Coronary artery (tissue), 2 donors: ENCODE measurements around the gene ORAI1.

Experiments
- DNase-seq: peaks from one replicate; pipeline ENCODE4 v3.0.0-alpha.2; 2017; ENCODE audit warnings: low spot score
- H3K27ac ChIP-seq, 2 donors: fragments of 200-600 bp; sonication (generic); one replicate each; pipeline ENCODE4 v1.5.1; 2016 to 2019
- H3K4me3 ChIP-seq: fragments of 200-600 bp; sonication (generic); 2 replicates; pipeline ENCODE4 v1.5.1; 2016; ENCODE audit warnings: mild to moderate bottlenecking, moderate library complexity
- TF ChIP-seq, protein P1 (sequence below): fragments of 200-600 bp; sonication (generic); IDR thresholded peaks from one replicate; pipeline ENCODE4 v1.5.1; 2019; ENCODE audit warnings: antibody characterized with exemption

ORAI1 gene

GRCh38 chr12:121688966-121689365 lies 62.6 kb downstream of the ORAI1 start:
- DNase-seq = no peak
- Histone ChIP-seq H3K27ac (no peak overlapping the region), H3K4me3 (no peak overlapping the region)
- TF ChIP-seq, protein P1, sequence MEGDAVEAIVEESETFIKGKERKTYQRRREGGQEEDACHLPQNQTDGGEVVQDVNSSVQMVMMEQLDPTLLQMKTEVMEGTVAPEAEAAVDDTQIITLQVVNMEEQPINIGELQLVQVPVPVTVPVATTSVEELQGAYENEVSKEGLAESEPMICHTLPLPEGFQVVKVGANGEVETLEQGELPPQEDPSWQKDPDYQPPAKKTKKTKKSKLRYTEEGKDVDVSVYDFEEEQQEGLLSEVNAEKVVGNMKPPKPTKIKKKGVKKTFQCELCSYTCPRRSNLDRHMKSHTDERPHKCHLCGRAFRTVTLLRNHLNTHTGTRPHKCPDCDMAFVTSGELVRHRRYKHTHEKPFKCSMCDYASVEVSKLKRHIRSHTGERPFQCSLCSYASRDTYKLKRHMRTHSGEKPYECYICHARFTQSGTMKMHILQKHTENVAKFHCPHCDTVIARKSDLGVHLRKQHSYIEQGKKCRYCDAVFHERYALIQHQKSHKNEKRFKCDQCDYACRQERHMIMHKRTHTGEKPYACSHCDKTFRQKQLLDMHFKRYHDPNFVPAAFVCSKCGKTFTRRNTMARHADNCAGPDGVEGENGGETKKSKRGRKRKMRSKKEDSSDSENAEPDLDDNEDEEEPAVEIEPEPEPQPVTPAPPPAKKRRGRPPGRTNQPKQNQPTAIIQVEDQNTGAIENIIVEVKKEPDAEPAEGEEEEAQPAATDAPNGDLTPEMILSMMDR = no peak

DNA sequence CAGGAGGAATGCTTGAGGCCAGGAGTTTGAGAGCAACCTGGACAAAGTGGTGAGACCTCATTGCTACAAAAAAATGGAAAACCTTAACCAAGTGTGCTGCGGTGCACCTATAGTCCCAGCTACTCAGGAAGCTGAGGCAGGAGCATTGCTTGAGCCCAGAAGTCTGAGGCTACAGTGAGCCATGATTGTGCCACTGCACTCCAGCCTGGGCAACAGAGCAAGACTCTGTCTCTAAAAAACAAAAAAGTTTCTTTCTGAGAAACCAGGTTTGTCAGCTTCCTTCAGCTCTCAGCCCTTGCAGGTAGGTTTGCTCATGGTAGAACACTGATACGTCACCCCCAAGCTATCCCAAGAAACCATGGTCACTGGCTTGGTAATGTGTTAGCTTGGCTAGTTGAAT lies 63.1 kb downstream of the ORAI1 start:
- no peak overlapping the region for H3K4me3 ChIP-seq
- no peak for DNase-seq
- TF ChIP-seq, protein P1 = no peak
- H3K27ac ChIP-seq = no peak overlapping the region
